ENCODE data around the gene PI4KA. TPM values are rescaled to one million over a fixed set of nuclear protein-coding genes. Genes with fewer than 3 reads are reported as not detected.

Gene PI4KA
- total and polyA plus RNA-seq, 4 donors: 19.4 to 47.5 (median 36.3) TPM

DNA sequence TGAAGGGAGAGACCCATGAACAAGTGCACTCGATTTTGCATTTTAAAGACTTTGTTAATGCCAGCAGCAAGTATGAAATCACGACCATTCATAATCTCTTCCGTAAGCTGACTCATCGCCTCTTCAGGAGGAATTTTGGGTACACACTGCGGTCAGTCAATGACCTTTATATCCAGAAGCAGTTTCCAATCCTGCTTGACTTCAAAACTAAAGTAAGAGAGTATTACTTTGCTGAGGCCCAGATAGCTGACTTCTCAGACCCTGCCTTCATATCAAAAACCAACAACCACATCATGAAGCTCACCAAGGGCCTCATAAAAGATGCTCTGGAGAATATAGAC is 78.8 kb downstream of the PI4KA start:
- Histone ChIP-seq H3K9me3 (ENCODE audit: control insufficient read depth in 4 of 4, low read length in 3 of 4) (no peaks in the 10 kb centered on the region), H3K4me1 (ENCODE audit: control insufficient read depth in 4 of 4, insufficient read depth in 4 of 4, low read length in 3 of 4) (peaks cover 10 to 75% (median 61%) of the 10 kb centered on the region in 4 donors), H3K9ac (ENCODE audit: low read depth in 1 of 2, low read length in 2 of 2) (peak overlapping the region in 1 of 2 donors; percentile 48), H3K27ac (ENCODE audit: low read depth in 1 of 2, low read length in 2 of 2) (peak overlapping the region; percentile 76 to 90), H3K27me3 (ENCODE audit: control insufficient read depth in 4 of 4, insufficient read depth in 4 of 4, low read length in 3 of 4) (no peaks in the 10 kb centered on the region), H3K36me3 (ENCODE audit: control insufficient read depth in 4 of 4, insufficient read depth in 3 of 4, low read depth in 1 of 4, low read length in 3 of 4) (peaks cover 0 to 19% (median 8%) of the 10 kb centered on the region in 4 donors), H3K4me3 (ENCODE audit: low read depth in 1 of 3, low read length in 3 of 3) (no peak overlapping the region)
- no peak for DNase-seq (ENCODE audit: low spot score)
- TF ChIP-seq EGR1 (IDR thresholded peaks at IDR 0.05; ENCODE audit: low read depth in 2 of 2) (no peak), JUND (IDR thresholded peaks at IDR 0.05) (peak in 1 of 2 donors; percentile 39)
- WGBS: 37% methylated on average over 5 of the region's 5 CpGs

DNA sequence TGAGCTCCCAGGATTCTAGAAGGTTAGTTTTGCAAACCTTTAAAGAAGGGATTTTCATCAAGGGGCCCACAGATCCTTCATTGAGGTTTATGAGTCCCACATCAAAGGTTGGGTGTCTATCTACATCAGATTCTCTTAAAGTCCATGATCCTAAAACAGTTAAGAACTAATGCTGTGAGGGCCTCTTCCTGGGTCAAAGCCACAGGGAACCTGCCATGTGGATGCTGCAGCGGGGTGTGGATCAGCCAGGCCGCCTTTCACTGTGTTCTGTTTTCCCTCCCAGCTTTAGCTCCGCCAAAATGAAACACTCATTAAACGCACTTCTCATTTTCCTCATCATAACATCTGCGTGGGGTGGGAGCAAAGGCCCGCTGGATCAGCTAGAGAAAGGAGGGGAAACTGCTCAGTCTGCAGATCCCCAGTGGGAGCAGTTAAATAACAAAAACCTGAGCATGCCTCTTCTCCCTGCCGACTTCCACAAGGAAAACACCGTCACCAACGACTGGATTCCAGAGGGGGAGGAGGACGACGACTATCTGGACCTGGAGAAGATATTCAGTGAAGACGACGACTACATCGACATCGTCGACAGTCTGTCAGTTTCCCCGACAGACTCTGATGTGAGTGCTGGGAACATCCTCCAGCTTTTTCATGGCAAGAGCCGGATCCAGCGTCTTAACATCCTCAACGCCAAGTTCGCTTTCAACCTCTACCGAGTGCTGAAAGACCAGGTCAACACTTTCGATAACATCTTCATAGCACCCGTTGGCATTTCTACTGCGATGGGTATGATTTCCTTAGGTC is 79.4 kb downstream of the PI4KA start:
- peaks cover 10 to 70% (median 55%) of the 10 kb centered on the region in 4 donors for H3K4me1 ChIP-seq (ENCODE audit: control insufficient read depth in 4 of 4, insufficient read depth in 4 of 4, low read length in 3 of 4)
- no peak for DNase-seq (ENCODE audit: low spot score)
- H3K36me3 ChIP-seq (ENCODE audit: control insufficient read depth in 4 of 4, insufficient read depth in 3 of 4, low read depth in 1 of 4, low read length in 3 of 4): peaks cover 0 to 17% (median 8%) of the 10 kb centered on the region in 4 donors
- no peaks in the 10 kb centered on the region for H3K27me3 ChIP-seq (ENCODE audit: control insufficient read depth in 4 of 4, insufficient read depth in 4 of 4, low read length in 3 of 4)
- H3K4me3 ChIP-seq (ENCODE audit: low read depth in 1 of 3, low read length in 3 of 3): no peak overlapping the region
- H3K9ac ChIP-seq (ENCODE audit: low read depth in 1 of 2, low read length in 2 of 2): peak overlapping the region in 1 of 2 donors; percentile 48
- 46% methylated on average over 25 of the region's 25 CpGs for whole genome bisulfite sequencing
- no peaks in the 10 kb centered on the region for H3K9me3 ChIP-seq (ENCODE audit: control insufficient read depth in 4 of 4, low read length in 3 of 4)
- TF ChIP-seq RAD21 (IDR thresholded peaks at IDR 0.05): no peak
- no peak for TF ChIP-seq HNF4A (conservative IDR thresholded peaks at IDR 0.05)
- no peak for TF ChIP-seq HNF4G (IDR thresholded peaks at IDR 0.05)
- TF ChIP-seq FOXA2 (IDR thresholded peaks at IDR 0.05): no peak
- H3K27ac ChIP-seq (ENCODE audit: low read depth in 1 of 2, low read length in 2 of 2): peak overlapping the region; percentile 76 to 90

DNA sequence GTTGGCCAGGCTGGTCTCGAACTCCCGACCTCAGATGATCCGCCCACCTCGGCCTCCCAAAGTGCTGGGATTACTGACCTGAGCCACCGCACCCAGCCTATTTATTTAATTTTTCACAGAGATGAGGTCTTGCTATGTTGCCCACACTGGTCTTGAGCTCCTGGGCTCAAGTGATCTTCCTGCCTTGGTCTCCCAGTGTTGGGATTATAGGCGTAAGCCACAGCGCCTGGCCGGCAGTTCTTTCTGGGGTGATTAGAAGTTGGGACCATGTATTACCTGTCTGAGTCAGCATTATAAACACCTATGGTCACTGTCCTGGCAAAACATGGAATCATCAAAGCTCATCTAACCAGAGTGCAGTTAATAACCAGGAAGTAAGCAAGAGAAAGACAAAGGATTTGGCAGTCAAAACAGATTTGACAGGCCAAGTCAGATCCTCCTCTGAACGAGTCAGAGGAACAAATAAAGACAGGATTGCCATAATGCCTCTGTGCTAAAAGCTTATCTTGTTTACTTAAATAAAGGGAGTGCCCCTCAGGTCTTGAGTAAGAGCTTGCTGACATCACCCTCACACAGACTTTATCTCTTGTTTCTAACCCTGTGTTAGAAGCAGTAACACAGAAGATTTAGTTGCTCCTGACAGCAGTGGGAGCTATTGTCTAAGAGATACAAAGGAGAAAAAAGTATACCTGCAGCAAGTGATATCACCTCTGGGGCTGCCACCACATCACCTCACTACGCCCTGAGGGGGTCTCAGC is 81.0 kb downstream of the PI4KA start:
- Histone ChIP-seq H3K4me1 (ENCODE audit: control insufficient read depth in 4 of 4, insufficient read depth in 4 of 4, low read length in 3 of 4) (peaks cover 18 to 66% (median 53%) of the 10 kb centered on the region in 4 donors), H3K36me3 (ENCODE audit: control insufficient read depth in 4 of 4, insufficient read depth in 3 of 4, low read depth in 1 of 4, low read length in 3 of 4) (peaks cover 0 to 15% (median 8%) of the 10 kb centered on the region in 4 donors), H3K9ac (ENCODE audit: low read depth in 1 of 2, low read length in 2 of 2) (peak overlapping the region in 1 of 2 donors; percentile 69), H3K27me3 (ENCODE audit: control insufficient read depth in 4 of 4, insufficient read depth in 4 of 4, low read length in 3 of 4) (no peaks in the 10 kb centered on the region), H3K27ac (ENCODE audit: low read depth in 1 of 2, low read length in 2 of 2) (peak overlapping the region; percentile 76 to 96), H3K9me3 (ENCODE audit: control insufficient read depth in 4 of 4, low read length in 3 of 4) (no peaks in the 10 kb centered on the region), H3K4me3 (ENCODE audit: low read depth in 1 of 3, low read length in 3 of 3) (no peak overlapping the region)
- TF ChIP-seq HNF4A (conservative IDR thresholded peaks at IDR 0.05) (peak; percentile 73 to 88), HNF4G (IDR thresholded peaks at IDR 0.05) (peak; percentile 19), FOXA1 (IDR thresholded peaks at IDR 0.05) (peak; percentile 99), TAF1 (conservative IDR thresholded peaks at IDR 0.05) (peak; percentile 83), EGR1 (IDR thresholded peaks at IDR 0.05; ENCODE audit: low read depth in 2 of 2) (peak in 1 of 2 donors; percentile 79), FOXA2 (IDR thresholded peaks at IDR 0.05) (peak; percentile 100), SP1 (IDR thresholded peaks at IDR 0.05) (peak; percentile 88), JUND (IDR thresholded peaks at IDR 0.05) (peak; percentile 99), GABPA (IDR thresholded peaks at IDR 0.05 in 1 of 2, conservative IDR thresholded peaks at IDR 0.05 in 1 of 2) (peak in 1 of 2 donors; percentile 78), NR2F2 (IDR thresholded peaks at IDR 0.05) (no peak), RAD21 (IDR thresholded peaks at IDR 0.05) (peak; percentile 50 to 73), YY1 (IDR thresholded peaks at IDR 0.05) (peak; percentile 84), RXRA (IDR thresholded peaks at IDR 0.05) (peak; percentile 63 to 95)
- TF ChIP-seq, protein P1, sequence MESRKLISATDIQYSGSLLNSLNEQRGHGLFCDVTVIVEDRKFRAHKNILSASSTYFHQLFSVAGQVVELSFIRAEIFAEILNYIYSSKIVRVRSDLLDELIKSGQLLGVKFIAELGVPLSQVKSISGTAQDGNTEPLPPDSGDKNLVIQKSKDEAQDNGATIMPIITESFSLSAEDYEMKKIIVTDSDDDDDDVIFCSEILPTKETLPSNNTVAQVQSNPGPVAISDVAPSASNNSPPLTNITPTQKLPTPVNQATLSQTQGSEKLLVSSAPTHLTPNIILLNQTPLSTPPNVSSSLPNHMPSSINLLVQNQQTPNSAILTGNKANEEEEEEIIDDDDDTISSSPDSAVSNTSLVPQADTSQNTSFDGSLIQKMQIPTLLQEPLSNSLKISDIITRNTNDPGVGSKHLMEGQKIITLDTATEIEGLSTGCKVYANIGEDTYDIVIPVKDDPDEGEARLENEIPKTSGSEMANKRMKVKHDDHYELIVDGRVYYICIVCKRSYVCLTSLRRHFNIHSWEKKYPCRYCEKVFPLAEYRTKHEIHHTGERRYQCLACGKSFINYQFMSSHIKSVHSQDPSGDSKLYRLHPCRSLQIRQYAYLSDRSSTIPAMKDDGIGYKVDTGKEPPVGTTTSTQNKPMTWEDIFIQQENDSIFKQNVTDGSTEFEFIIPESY (IDR thresholded peaks at IDR 0.05): peak; percentile 92
- TF ChIP-seq, protein P2, sequence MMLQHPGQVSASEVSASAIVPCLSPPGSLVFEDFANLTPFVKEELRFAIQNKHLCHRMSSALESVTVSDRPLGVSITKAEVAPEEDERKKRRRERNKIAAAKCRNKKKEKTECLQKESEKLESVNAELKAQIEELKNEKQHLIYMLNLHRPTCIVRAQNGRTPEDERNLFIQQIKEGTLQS (IDR thresholded peaks at IDR 0.05): peak; percentile 98
- TF ChIP-seq, protein P3, sequence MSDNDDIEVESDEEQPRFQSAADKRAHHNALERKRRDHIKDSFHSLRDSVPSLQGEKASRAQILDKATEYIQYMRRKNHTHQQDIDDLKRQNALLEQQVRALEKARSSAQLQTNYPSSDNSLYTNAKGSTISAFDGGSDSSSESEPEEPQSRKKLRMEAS (IDR thresholded peaks at IDR 0.05): peak; percentile 94
- TF ChIP-seq, protein P4, sequence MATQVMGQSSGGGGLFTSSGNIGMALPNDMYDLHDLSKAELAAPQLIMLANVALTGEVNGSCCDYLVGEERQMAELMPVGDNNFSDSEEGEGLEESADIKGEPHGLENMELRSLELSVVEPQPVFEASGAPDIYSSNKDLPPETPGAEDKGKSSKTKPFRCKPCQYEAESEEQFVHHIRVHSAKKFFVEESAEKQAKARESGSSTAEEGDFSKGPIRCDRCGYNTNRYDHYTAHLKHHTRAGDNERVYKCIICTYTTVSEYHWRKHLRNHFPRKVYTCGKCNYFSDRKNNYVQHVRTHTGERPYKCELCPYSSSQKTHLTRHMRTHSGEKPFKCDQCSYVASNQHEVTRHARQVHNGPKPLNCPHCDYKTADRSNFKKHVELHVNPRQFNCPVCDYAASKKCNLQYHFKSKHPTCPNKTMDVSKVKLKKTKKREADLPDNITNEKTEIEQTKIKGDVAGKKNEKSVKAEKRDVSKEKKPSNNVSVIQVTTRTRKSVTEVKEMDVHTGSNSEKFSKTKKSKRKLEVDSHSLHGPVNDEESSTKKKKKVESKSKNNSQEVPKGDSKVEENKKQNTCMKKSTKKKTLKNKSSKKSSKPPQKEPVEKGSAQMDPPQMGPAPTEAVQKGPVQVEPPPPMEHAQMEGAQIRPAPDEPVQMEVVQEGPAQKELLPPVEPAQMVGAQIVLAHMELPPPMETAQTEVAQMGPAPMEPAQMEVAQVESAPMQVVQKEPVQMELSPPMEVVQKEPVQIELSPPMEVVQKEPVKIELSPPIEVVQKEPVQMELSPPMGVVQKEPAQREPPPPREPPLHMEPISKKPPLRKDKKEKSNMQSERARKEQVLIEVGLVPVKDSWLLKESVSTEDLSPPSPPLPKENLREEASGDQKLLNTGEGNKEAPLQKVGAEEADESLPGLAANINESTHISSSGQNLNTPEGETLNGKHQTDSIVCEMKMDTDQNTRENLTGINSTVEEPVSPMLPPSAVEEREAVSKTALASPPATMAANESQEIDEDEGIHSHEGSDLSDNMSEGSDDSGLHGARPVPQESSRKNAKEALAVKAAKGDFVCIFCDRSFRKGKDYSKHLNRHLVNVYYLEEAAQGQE (IDR thresholded peaks at IDR 0.05): peak; percentile 85
- TF ChIP-seq, protein P5, sequence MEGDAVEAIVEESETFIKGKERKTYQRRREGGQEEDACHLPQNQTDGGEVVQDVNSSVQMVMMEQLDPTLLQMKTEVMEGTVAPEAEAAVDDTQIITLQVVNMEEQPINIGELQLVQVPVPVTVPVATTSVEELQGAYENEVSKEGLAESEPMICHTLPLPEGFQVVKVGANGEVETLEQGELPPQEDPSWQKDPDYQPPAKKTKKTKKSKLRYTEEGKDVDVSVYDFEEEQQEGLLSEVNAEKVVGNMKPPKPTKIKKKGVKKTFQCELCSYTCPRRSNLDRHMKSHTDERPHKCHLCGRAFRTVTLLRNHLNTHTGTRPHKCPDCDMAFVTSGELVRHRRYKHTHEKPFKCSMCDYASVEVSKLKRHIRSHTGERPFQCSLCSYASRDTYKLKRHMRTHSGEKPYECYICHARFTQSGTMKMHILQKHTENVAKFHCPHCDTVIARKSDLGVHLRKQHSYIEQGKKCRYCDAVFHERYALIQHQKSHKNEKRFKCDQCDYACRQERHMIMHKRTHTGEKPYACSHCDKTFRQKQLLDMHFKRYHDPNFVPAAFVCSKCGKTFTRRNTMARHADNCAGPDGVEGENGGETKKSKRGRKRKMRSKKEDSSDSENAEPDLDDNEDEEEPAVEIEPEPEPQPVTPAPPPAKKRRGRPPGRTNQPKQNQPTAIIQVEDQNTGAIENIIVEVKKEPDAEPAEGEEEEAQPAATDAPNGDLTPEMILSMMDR (IDR thresholded peaks at IDR 0.05; ENCODE audit: low read depth, low read length, missing input control): peak; percentile 24
- no peak for DNase-seq (ENCODE audit: low spot score)
- 25% methylated on average over 10 of the region's 10 CpGs for WGBS

Measured in liver (tissue), 9 donors.